HG02623 (cell line): ENCODE results near the gene CNGA3.

Source experiments
- ATAC-seq: cut with Tn5 transposase; IDR thresholded peaks from one replicate; pipeline ENCODE4 v1.9.1; 2021; ENCODE audit warnings: moderate library complexity; ENCODE audit not compliant: unreplicated experiment

Gene CNGA3

GRCh38 chr2:98327776-98328175 lies 18.5 kb upstream of the CNGA3 start:
- ATAC-seq = no peak

- no peak for ATAC-seq
These were observed 16.7 kb upstream of the CNGA3 start for GRCh38 chr2:98329549-98329948.

- no peak for ATAC-seq
These were observed 13.3 kb upstream of the CNGA3 start for GRCh38 chr2:98332989-98333388.

- ATAC-seq = no peak
These were observed 12.3 kb upstream of the CNGA3 start for GRCh38 chr2:98333922-98334321.

GRCh38 chr2:98334439-98335078 lies 11.7 kb upstream of the CNGA3 start:
- no peak for ATAC-seq

GRCh38 chr2:98335271-98335670 lies 11.0 kb upstream of the CNGA3 start:
- no peak for ATAC-seq

GRCh38 chr2:98341241-98341640 lies 5.0 kb upstream of the CNGA3 start:
- no peak for ATAC-seq

GRCh38 chr2:98343285-98343684 lies 3.0 kb upstream of the CNGA3 start:
- no peak for ATAC-seq

- no peak for ATAC-seq
These were observed 1.2 kb downstream of the CNGA3 start for GRCh38 chr2:98347298-98348065.

GRCh38 chr2:98348066-98348561 lies 1.9 kb downstream of the CNGA3 start:
- no peak for ATAC-seq

- ATAC-seq = no peak
These were observed 4.2 kb downstream of the CNGA3 start for GRCh38 chr2:98350411-98350810.

- no peak for ATAC-seq
These were observed 9.6 kb downstream of the CNGA3 start for GRCh38 chr2:98355881-98356280.

- no peak for ATAC-seq
These were observed 10.5 kb downstream of the CNGA3 start for GRCh38 chr2:98356729-98357128.

- no peak for ATAC-seq
These were observed 11.6 kb downstream of the CNGA3 start for GRCh38 chr2:98357849-98358248.

GRCh38 chr2:98359986-98360385 lies 13.7 kb downstream of the CNGA3 start:
- ATAC-seq = no peak

GRCh38 chr2:98367721-98368120 lies 21.5 kb downstream of the CNGA3 start:
- ATAC-seq = no peak

GRCh38 chr2:98369710-98370239 lies 23.5 kb downstream of the CNGA3 start:
- ATAC-seq = no peak

- ATAC-seq = no peak
These were observed 25.9 kb downstream of the CNGA3 start for GRCh38 chr2:98372121-98372520.

- no peak for ATAC-seq
These were observed 26.3 kb downstream of the CNGA3 start for GRCh38 chr2:98372579-98372978.

- no peak for ATAC-seq
These were observed 28.0 kb downstream of the CNGA3 start for GRCh38 chr2:98374286-98374685.

- no peak for ATAC-seq
These were observed 28.8 kb downstream of the CNGA3 start for GRCh38 chr2:98374958-98375570.
